PFSK-1 (cell line): Measurements from ENCODE around the gene NLRP3.

Experiments used
- FOXP2 ChIP-seq: optimal IDR thresholded peaks from 2 replicates; pipeline ENCODE3; 2011; ENCODE audit warnings: borderline replicate concordance, control low read depth, inconsistent platforms; ENCODE audit not compliant: insufficient read depth; ENCODE audit errors: extremely low read length, extremely low read depth
- POLR2AphosphoS5 ChIP-seq: IDR thresholded peaks from 2 replicates; pipeline ENCODE4 v1.6.1; 2012; ENCODE audit warnings: low read depth, mild to moderate bottlenecking, control low read depth, low read length, moderate library complexity
- SIN3A ChIP-seq: IDR thresholded peaks from 2 replicates; pipeline ENCODE4 v1.6.1; 2012; ENCODE audit warnings: mild to moderate bottlenecking, low read length, moderate library complexity, borderline replicate concordance; ENCODE audit not compliant: insufficient read depth
- TAF1 ChIP-seq: IDR thresholded peaks from 2 replicates; pipeline ENCODE4 v1.6.1; 2012; ENCODE audit warnings: low read length, control low read depth, borderline replicate concordance; ENCODE audit not compliant: insufficient read depth
- TF ChIP-seq, protein P1 (sequence below), 2 experiments: IDR thresholded peaks; 2 replicates each; pipeline versions ENCODE4 v1.6.1 to v1.8.0; 2011 to 2012; ENCODE audit warnings: low read depth in 2 of 2, low read length in 2 of 2, control low read depth in 1 of 2, inconsistent platforms in 1 of 2, mild to moderate bottlenecking in 1 of 2, moderate library complexity in 1 of 2; ENCODE audit not compliant: insufficient read depth in 1 of 2

Gene NLRP3

DNA sequence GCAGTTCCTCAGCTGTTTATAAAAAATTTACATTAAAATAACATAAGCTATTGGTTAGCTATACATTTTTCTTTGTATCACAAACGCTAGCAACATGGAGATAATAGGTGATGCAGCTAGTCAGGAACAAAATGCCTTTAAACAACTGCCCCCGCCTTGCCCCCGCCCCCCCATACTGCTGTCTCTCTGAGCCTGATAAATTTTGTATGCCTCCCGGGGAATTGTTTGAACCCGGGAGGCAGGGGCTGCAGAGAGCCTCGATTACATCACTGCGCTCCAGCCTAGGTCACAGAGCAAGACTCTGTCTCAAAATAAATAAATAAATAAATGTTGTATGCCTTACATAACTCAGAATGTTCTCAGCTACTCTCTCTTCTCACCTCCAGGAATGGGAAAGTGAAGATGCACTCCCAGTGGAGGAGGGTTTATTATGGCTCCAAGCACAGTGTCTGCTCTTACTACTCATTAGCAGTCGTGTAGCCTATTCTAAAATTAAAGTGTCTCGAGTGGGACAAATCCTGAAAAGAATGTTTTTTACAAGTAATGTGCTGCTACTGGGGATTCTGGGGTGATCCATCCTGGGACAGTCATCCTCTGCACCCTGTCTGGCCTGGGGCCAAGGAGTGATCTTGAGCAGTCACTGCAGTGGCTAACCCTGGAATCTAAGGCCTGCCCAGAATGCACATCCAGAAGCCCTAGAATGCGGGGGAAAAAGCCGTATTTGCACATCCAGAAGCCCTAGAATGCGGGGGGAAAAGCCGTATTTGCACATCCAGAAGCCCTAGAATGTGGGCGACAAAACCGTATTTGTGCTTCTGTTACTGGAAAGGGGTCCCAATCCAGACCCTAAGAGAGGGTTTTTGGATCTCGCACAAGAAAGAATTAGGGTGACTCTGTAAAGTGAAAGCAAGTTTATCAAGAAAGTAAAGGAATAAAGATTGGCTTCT is 44.9 kb upstream of the NLRP3 start:
- no peak for TF ChIP-seq POLR2AphosphoS5

DNA sequence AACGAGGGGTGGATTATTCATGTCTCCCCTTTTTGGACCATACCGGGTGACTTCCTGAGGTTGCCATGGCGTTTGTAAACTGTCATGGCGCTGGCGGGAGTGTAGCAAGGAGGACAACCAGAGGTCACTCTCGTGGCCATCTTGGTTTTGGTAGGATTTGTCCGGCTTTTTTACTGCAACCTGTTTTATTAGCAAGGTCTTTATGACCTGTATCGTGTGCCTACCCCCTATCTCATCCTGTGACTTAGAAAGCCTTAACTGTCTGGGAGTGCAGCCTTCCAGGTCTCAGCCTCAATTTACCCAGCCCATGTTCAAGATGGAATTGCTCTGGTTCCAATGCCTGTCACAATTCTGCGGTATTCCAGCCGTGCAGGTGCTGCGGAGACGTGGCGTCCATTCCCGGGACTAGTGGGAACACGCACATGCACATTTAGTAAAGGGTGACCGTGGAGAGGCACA is 44.1 kb upstream of the NLRP3 start:
- TF ChIP-seq SIN3A (no peak), POLR2AphosphoS5 (no peak), TAF1 (no peak), FOXP2 (no peak)
- TF ChIP-seq, protein P1, sequence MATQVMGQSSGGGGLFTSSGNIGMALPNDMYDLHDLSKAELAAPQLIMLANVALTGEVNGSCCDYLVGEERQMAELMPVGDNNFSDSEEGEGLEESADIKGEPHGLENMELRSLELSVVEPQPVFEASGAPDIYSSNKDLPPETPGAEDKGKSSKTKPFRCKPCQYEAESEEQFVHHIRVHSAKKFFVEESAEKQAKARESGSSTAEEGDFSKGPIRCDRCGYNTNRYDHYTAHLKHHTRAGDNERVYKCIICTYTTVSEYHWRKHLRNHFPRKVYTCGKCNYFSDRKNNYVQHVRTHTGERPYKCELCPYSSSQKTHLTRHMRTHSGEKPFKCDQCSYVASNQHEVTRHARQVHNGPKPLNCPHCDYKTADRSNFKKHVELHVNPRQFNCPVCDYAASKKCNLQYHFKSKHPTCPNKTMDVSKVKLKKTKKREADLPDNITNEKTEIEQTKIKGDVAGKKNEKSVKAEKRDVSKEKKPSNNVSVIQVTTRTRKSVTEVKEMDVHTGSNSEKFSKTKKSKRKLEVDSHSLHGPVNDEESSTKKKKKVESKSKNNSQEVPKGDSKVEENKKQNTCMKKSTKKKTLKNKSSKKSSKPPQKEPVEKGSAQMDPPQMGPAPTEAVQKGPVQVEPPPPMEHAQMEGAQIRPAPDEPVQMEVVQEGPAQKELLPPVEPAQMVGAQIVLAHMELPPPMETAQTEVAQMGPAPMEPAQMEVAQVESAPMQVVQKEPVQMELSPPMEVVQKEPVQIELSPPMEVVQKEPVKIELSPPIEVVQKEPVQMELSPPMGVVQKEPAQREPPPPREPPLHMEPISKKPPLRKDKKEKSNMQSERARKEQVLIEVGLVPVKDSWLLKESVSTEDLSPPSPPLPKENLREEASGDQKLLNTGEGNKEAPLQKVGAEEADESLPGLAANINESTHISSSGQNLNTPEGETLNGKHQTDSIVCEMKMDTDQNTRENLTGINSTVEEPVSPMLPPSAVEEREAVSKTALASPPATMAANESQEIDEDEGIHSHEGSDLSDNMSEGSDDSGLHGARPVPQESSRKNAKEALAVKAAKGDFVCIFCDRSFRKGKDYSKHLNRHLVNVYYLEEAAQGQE (IDR thresholded peaks at IDR 0.05; ENCODE audit: insufficient read depth in 1 of 2, low read depth in 2 of 2, low read length in 2 of 2) = no peak

DNA sequence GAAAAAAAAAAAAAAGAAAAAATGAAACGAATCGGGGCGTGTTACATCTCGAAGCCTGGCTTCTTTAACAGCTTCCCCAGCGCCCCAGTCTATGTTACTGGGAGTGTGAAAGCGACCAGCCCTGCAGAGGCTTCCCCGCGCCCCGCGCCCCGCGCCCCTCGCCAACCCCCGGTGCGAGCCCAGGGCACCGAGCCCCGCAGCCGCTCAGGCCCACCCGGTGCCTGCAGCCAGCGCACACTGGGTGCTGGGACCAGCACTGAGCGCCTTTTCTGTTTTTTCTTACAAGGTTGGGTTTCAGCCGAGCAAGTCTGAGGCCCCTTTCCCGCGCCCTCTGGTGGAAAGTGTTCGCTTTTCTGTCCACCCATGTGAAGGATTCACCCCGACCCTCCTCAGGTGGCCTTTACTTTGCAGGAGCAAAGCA is 42.2 kb upstream of the NLRP3 start:
- TF ChIP-seq, protein P1 (IDR thresholded peaks at IDR 0.05; ENCODE audit: insufficient read depth in 1 of 2, low read depth in 2 of 2, low read length in 2 of 2) = no peak
- TF ChIP-seq TAF1 (no peak), FOXP2 (no peak), SIN3A (no peak), POLR2AphosphoS5 (no peak)

DNA sequence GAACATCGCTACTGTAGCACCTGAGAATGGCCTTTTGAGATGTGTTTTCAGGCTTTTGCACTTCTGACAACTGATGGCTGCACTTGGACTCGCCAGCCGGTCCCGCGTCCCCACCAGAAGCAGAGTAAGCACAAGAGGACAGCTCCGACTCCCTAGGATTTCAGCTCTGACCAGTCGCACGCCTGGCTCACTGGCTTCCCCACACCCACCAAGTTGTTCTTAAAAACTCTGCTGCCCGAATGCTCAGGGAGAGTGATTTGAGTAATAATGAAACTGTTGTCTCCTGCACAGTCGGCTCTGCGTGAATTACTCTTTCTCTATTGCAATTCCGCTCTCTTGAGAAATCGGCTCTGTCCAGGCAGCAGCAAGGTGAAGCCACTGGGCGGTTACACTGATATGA is 40.2 kb upstream of the NLRP3 start:
- no peak for TF ChIP-seq FOXP2
- TF ChIP-seq, protein P1 (IDR thresholded peaks at IDR 0.05; ENCODE audit: insufficient read depth in 1 of 2, low read depth in 2 of 2, low read length in 2 of 2) = no peak
- TF ChIP-seq TAF1 = no peak
- no peak for TF ChIP-seq SIN3A
- no peak for TF ChIP-seq POLR2AphosphoS5

DNA sequence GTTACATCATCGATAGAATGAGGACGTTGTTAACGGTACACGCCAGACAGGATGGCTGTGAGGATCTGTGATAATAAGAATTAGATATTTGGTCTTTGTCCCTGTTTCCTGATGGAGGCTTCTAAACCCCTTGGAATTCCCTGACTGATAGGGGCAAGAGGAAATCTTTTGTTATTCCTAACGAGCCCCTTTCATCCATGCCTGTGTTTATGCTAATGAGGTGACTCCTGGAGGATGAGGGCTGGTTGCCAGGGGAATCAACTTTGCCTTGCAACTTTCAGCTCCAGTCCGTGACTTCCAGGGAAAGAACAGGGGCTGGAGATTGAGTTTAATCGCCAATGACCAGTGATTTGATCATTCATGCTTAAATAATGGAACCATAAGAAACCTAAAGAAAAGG is 39.3 kb upstream of the NLRP3 start:
- TF ChIP-seq SIN3A (no peak), POLR2AphosphoS5 (no peak), TAF1 (no peak), FOXP2 (no peak)
- TF ChIP-seq, protein P1 (IDR thresholded peaks at IDR 0.05; ENCODE audit: insufficient read depth in 1 of 2, low read depth in 2 of 2, low read length in 2 of 2) = no peak
